Suprapubic skin (tissue), 4 donors: ENCODE data around the gene CASP3. TPM values are rescaled to one million over a fixed set of nuclear protein-coding genes. Genes with fewer than 3 reads are reported as not detected.
"Not testable (repeated sequence)": the region's sequence is repeated elsewhere in the genome, so short reads cannot be mapped to it uniquely, and the experiment has no call there.

Experiments used
- DNase-seq, 2 donors: peaks; one replicate each; pipeline ENCODE4 v3.0.0-alpha.2; 2019; ENCODE audit warnings: low spot score in 2 of 2
- H3K27ac ChIP-seq: fragments of 200-600 bp; sonication (generic); one replicate; pipeline ENCODE4 v1.5.1; 2019
- H3K27me3 ChIP-seq: fragments of 200-600 bp; sonication (generic); one replicate; pipeline ENCODE4 v1.5.1; 2019
- H3K36me3 ChIP-seq: fragments of 200-600 bp; sonication (generic); one replicate; pipeline ENCODE4 v1.5.1; 2019
- H3K4me1 ChIP-seq: fragments of 200-600 bp; sonication (generic); one replicate; pipeline ENCODE4 v1.5.1; 2019
- H3K4me3 ChIP-seq: fragments of 200-600 bp; sonication (generic); one replicate; pipeline ENCODE4 v1.5.1; 2019; ENCODE audit warnings: mild to moderate bottlenecking
- H3K9me3 ChIP-seq: fragments of 200-600 bp; sonication (generic); one replicate; pipeline ENCODE4 v1.5.1; 2019
- EP300 ChIP-seq: sonication (generic); formaldehyde crosslinking; IDR thresholded peaks from one replicate; pipeline ENCODE4 v1.6.1; 2017; ENCODE audit warnings: antibody characterized with exemption
- POLR2A ChIP-seq, 2 donors: fragments of 450-650 bp; IDR thresholded peaks; one replicate each; pipeline ENCODE4 v1.6.1; 2017; ENCODE audit warnings: antibody characterized with exemption in 2 of 2, mild to moderate bottlenecking in 2 of 2, moderate library complexity in 2 of 2
- POLR2AphosphoS5 ChIP-seq, 3 donors: sonication (generic); formaldehyde crosslinking; IDR thresholded peaks; one replicate each; pipeline ENCODE4 v1.6.1; 2017; ENCODE audit warnings: antibody characterized with exemption in 3 of 3
- WGBS: methylation state at CpG from one replicate; pipeline ENCODE4 v1.1.5; 2018; 5-methylcytosine and 5-hydroxymethylcytosine counted together
- total RNA-seq, 4 donors: library from RNA; depleted of rRNA; stranded (reverse); fragments of >200 nt; gene quantifications; one replicate each; pipeline ENCODE4 v1.1.0, GENCODE V29; 2016
- TF ChIP-seq, protein P1 (sequence below), 2 donors: fragments of 200-600 bp in 1 of 2; fragments of 450-650 bp in 1 of 2; sonication (generic) in 1 of 2; IDR thresholded peaks; one replicate each; pipeline ENCODE4 v1.5.1; 2016 to 2019; ENCODE audit warnings: antibody characterized with exemption in 2 of 2, mild to moderate bottlenecking in 1 of 2, moderate library complexity in 1 of 2

Gene CASP3
- total RNA-seq, 4 donors from 2014 or later: 13.4 to 16.6 (median 15.0) TPM

DNA sequence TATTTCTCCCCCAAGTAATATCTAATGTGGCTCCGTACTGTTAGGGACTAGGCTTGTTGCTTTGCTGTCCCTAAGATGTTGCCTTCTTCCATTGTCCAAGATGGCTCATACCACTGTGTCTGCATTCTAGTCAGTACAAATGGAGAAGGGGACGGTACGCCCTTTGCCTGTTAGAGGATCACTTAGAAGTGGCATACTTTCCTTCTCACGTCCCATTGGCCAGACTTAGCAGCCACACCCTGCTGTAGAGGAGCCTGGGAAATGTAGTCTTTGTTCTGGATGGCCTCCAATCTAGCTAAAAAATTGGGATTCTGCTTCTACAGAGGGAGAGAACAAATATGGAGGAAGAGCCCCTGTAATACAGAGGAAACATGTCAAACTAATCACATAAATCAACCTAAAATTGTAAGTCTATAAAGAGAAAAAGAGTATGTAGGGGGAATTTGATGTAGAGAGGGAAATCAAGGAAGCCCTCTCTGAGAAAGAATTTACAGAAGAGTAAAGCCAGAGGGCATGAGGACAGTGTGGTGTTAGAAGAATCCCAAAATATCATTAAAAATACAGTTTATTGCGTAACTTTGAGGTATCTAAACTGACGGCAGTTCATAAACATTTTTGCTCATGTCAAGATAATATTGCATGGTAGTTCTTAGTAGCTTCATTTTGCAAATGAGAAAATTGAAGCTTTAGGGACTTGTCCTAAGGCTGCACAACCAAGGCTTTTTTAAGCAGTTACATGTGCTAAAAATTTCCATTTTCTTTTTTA is 15.4 kb upstream of the CASP3 start:
- TF ChIP-seq POLR2A (IDR thresholded peaks at IDR 0.05) (no peak), POLR2AphosphoS5 (IDR thresholded peaks at IDR 0.05) (no peak), EP300 (no peak)
- TF ChIP-seq, protein P1, sequence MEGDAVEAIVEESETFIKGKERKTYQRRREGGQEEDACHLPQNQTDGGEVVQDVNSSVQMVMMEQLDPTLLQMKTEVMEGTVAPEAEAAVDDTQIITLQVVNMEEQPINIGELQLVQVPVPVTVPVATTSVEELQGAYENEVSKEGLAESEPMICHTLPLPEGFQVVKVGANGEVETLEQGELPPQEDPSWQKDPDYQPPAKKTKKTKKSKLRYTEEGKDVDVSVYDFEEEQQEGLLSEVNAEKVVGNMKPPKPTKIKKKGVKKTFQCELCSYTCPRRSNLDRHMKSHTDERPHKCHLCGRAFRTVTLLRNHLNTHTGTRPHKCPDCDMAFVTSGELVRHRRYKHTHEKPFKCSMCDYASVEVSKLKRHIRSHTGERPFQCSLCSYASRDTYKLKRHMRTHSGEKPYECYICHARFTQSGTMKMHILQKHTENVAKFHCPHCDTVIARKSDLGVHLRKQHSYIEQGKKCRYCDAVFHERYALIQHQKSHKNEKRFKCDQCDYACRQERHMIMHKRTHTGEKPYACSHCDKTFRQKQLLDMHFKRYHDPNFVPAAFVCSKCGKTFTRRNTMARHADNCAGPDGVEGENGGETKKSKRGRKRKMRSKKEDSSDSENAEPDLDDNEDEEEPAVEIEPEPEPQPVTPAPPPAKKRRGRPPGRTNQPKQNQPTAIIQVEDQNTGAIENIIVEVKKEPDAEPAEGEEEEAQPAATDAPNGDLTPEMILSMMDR (IDR thresholded peaks at IDR 0.05): no peak
- Histone ChIP-seq H3K4me1 (no peaks in the 10 kb centered on the region), H3K27me3 (no peaks in the 10 kb centered on the region), H3K27ac (no peak overlapping the region), H3K4me3 (no peak overlapping the region), H3K36me3 (peaks cover 46% of the 10 kb centered on the region), H3K9me3 (no peaks in the 10 kb centered on the region)
- WGBS: 74% methylated on average over 6 of the region's 6 CpGs
- no peak for DNase-seq

DNA sequence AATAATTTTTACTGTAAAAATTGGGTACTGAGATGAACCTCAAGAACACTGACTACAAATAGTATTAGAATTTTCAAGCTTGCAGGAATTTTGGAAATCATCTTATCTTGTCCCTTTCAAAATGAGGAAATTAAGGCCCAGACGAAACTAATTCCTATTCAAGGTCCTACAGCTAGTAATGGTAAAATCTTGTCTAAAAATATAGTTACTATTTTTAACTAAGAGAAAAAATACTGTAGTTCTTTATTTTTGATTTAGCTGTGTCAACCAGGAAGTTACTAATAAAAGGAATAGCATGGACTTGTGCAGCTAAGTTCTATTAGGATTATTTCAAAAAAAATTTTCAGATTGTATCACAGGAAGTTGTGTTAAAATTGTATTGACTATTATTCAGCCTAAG is 13.0 kb upstream of the CASP3 start:
- no peak overlapping the region for H3K4me3 ChIP-seq
- no peak overlapping the region for H3K27ac ChIP-seq
- no peaks in the 10 kb centered on the region for H3K4me1 ChIP-seq
- no peak for DNase-seq
- H3K9me3 ChIP-seq: no peaks in the 10 kb centered on the region
- TF ChIP-seq POLR2AphosphoS5 (IDR thresholded peaks at IDR 0.05) (no peak), EP300 (no peak), POLR2A (IDR thresholded peaks at IDR 0.05) (no peak)
- TF ChIP-seq, protein P1 (IDR thresholded peaks at IDR 0.05): no peak
- H3K36me3 ChIP-seq: peaks cover 34% of the 10 kb centered on the region
- H3K27me3 ChIP-seq: no peaks in the 10 kb centered on the region
- WGBS: 72% methylated on average over 1 of the region's 1 CpG

DNA sequence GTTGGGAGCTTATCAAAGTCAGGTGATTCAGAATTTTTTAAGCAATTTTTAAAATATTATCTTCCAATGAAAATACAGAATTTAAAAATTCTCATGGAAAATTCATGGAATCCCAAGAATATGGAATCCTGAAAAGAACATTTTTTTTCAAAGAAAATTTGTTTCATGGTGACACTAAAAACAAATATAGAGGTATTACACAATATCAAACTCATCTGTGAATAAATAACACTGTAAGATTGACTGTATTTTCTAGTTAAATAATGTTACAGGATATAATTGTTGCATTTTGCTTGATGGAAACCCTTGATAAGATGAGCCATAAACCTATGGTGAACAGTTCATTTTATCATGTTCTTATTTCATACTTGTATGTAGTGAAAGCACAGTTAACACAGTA is 11.7 kb upstream of the CASP3 start:
- Histone ChIP-seq H3K4me3 (no peak overlapping the region), H3K9me3 (no peaks in the 10 kb centered on the region), H3K36me3 (peaks cover 23% of the 10 kb centered on the region), H3K4me1 (no peaks in the 10 kb centered on the region), H3K27me3 (no peaks in the 10 kb centered on the region), H3K27ac (no peak overlapping the region)
- DNase-seq: no peak
- TF ChIP-seq, protein P1 (IDR thresholded peaks at IDR 0.05): no peak
- TF ChIP-seq EP300 (no peak), POLR2A (IDR thresholded peaks at IDR 0.05) (no peak), POLR2AphosphoS5 (IDR thresholded peaks at IDR 0.05) (no peak)

DNA sequence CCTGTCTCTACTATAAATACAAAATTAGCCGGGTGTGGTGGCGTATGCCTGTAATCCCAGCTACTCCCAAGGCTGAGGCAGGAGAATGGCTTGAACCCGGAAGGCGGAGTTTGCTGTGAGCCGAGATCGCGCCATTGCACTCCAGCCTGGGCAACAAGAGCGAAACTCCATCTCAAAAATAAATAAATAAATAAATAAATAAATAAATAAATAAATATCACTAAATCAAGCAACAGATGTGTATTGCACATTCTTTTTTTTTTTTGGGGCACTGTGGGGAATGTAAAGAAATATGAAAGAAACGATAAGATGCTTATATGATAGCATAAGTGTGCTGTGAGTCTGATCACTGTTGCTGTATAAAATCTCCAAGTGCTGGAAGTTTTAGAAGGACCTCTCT is 8.6 kb upstream of the CASP3 start:
- 92% methylated on average over 9 of the region's 9 CpGs for WGBS
- H3K36me3 ChIP-seq: peaks cover 26% of the 10 kb centered on the region

DNA sequence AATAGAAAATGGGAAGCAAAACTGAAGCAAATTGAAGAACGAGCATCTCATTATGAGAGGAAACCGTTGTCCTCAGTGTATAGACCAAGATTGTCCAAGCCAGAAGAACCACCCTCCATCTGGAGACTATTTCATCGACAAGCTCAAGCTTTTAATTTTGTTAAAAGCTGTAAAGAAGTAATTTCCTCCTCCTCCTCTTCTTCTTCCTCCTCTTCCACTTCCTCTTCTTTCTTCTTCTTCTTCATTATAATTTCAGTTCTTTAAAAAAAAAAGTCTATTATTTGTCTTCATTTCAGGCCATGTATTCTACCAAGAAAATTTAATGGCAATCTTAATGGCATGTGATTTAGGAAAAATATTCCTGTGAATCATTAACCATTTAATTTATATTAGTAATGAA is 7.9 kb upstream of the CASP3 start:
- H3K36me3 ChIP-seq: peaks cover 26% of the 10 kb centered on the region
- WGBS: 87% methylated on average over 3 of the region's 3 CpGs

More for the DNA sequence above, 8.6 kb upstream of the CASP3 start:
- not testable (repeated sequence) for H3K9me3 ChIP-seq, H3K27me3 ChIP-seq, H3K4me3 ChIP-seq, H3K27ac ChIP-seq, DNase-seq, H3K4me1 ChIP-seq

More for the DNA sequence above, 7.9 kb upstream of the CASP3 start:
- TF ChIP-seq, protein P1 (IDR thresholded peaks at IDR 0.05): no peak
- TF ChIP-seq POLR2A (IDR thresholded peaks at IDR 0.05): no peak
- no peak for TF ChIP-seq POLR2AphosphoS5 (IDR thresholded peaks at IDR 0.05)
- TF ChIP-seq EP300: no peak
- Histone ChIP-seq H3K4me3 (no peak overlapping the region), H3K27ac (no peak overlapping the region), H3K4me1 (no peaks in the 10 kb centered on the region), H3K9me3 (no peaks in the 10 kb centered on the region), H3K27me3 (no peaks in the 10 kb centered on the region)
- no peak for DNase-seq
